ENCODE data around the gene GET4.

GET4 gene

GRCh38 chr7:867406-868188 is 8.8 kb upstream of the GET4 start:
- TF ChIP-seq EZH2phosphoT487 (IDR thresholded peaks at IDR 0.05; ENCODE audit: low read length) (no peak), EZH2 (optimal IDR thresholded peaks at IDR 0.05; ENCODE audit: low read depth, low read length) (no peak), CTCF (IDR thresholded peaks at IDR 0.05; ENCODE audit: low read length) (no peak)
- H3K4me3 ChIP-seq (ENCODE audit: low read length) = no peak overlapping the region

GRCh38 chr7:868189-868486 is 8.2 kb upstream of the GET4 start:
- H3K9ac ChIP-seq (ENCODE audit: low read length) = no peak overlapping the region
- H3F3A ChIP-seq (ENCODE audit: insufficient read depth, low read length) = no peaks in the 10 kb centered on the region
- no peaks in the 10 kb centered on the region for H3K9me3 ChIP-seq (replicated peaks; ENCODE audit: insufficient read depth, low read length)
- no peak overlapping the region for H2AFZ ChIP-seq (ENCODE audit: low read length)
- no peak overlapping the region for H3K4me2 ChIP-seq (ENCODE audit: low read depth, low read length)
- H3K27me3 ChIP-seq (replicated peaks; ENCODE audit: insufficient read depth, low read length) = no peaks in the 10 kb centered on the region
- no peak overlapping the region for H3K4me3 ChIP-seq (ENCODE audit: low read length)
- 0 out of 2 replicates have a peak, but pooled peaks cover 4% of the 10 kb centered on the region for H3K36me3 ChIP-seq (replicated peaks; ENCODE audit: insufficient read depth, low read length)
- no peaks in the 10 kb centered on the region for H3K4me1 ChIP-seq (ENCODE audit: low read length)
- H3K27ac ChIP-seq (ENCODE audit: low read length) = no peak overlapping the region
- no peaks in the 10 kb centered on the region for H3K9me2 ChIP-seq (replicated peaks; ENCODE audit: insufficient read depth, low read length)
- no peak for DNase-seq
- no peaks in the 10 kb centered on the region for H4K20me1 ChIP-seq (ENCODE audit: insufficient read depth, low read length)
- TF ChIP-seq EZH2 (optimal IDR thresholded peaks at IDR 0.05; ENCODE audit: low read depth, low read length) (no peak), CTCF (IDR thresholded peaks at IDR 0.05; ENCODE audit: low read length) (no peak), EZH2phosphoT487 (IDR thresholded peaks at IDR 0.05; ENCODE audit: low read length) (no peak)
- no peaks in the 10 kb centered on the region for H3K79me2 ChIP-seq (ENCODE audit: low read length)

More at GRCh38 chr7:867406-868188, 8.8 kb upstream of the GET4 start:
- Histone ChIP-seq H4K20me1 (ENCODE audit: insufficient read depth, low read length) (no peaks in the 10 kb centered on the region), H3K27me3 (replicated peaks; ENCODE audit: insufficient read depth, low read length) (no peaks in the 10 kb centered on the region), H3K27ac (ENCODE audit: low read length) (no peak overlapping the region), H3K4me1 (ENCODE audit: low read length) (no peaks in the 10 kb centered on the region), H3K9ac (ENCODE audit: low read length) (no peak overlapping the region), H3K9me3 (replicated peaks; ENCODE audit: insufficient read depth, low read length) (no peaks in the 10 kb centered on the region), H3F3A (ENCODE audit: insufficient read depth, low read length) (no peaks in the 10 kb centered on the region), H3K9me2 (replicated peaks; ENCODE audit: insufficient read depth, low read length) (no peaks in the 10 kb centered on the region), H3K36me3 (replicated peaks; ENCODE audit: insufficient read depth, low read length) (0 out of 2 replicates have a peak, but pooled peaks cover 4% of the 10 kb centered on the region), H2AFZ (ENCODE audit: low read length) (no peak overlapping the region), H3K4me2 (ENCODE audit: low read depth, low read length) (no peak overlapping the region), H3K79me2 (ENCODE audit: low read length) (no peaks in the 10 kb centered on the region)
- DNase-seq = no peak

- no peaks in the 10 kb centered on the region for H3K9me2 ChIP-seq (replicated peaks; ENCODE audit: insufficient read depth, low read length)
- no peak overlapping the region for H3K4me3 ChIP-seq (ENCODE audit: low read length)
- no peak overlapping the region for H3K9ac ChIP-seq (ENCODE audit: low read length)
- 0 out of 2 replicates have a peak, but pooled peaks cover 6% of the 10 kb centered on the region for H3F3A ChIP-seq (ENCODE audit: insufficient read depth, low read length)
- H3K36me3 ChIP-seq (replicated peaks; ENCODE audit: insufficient read depth, low read length) = 0 out of 2 replicates have a peak, but pooled peaks cover 4% of the 10 kb centered on the region
- H3K4me1 ChIP-seq (ENCODE audit: low read length) = no peaks in the 10 kb centered on the region
- H3K79me2 ChIP-seq (ENCODE audit: low read length) = no peaks in the 10 kb centered on the region
- no peak for TF ChIP-seq EZH2phosphoT487 (IDR thresholded peaks at IDR 0.05; ENCODE audit: low read length)
- TF ChIP-seq EZH2 (optimal IDR thresholded peaks at IDR 0.05; ENCODE audit: low read depth, low read length) = no peak
- TF ChIP-seq CTCF (IDR thresholded peaks at IDR 0.05; ENCODE audit: low read length) = no peak
- no peaks in the 10 kb centered on the region for H3K9me3 ChIP-seq (replicated peaks; ENCODE audit: insufficient read depth, low read length)
- H3K27ac ChIP-seq (ENCODE audit: low read length) = no peak overlapping the region
- no peaks in the 10 kb centered on the region for H4K20me1 ChIP-seq (ENCODE audit: insufficient read depth, low read length)
- no peaks in the 10 kb centered on the region for H3K27me3 ChIP-seq (replicated peaks; ENCODE audit: insufficient read depth, low read length)
- H3K4me2 ChIP-seq (ENCODE audit: low read depth, low read length) = no peak overlapping the region
- no peak for DNase-seq
- H2AFZ ChIP-seq (ENCODE audit: low read length) = no peak overlapping the region
Measured at GRCh38 chr7:869348-869747, 7.0 kb upstream of the GET4 start.
